Right lobe of liver (tissue), 4 donors: ENCODE results near the gene CHMP4A.

Experiments used
- POLR2A ChIP-seq: fragments of 450-650 bp; IDR thresholded peaks from one replicate; pipeline ENCODE4 v1.6.1; 2017; ENCODE audit warnings: antibody characterized with exemption, mild to moderate bottlenecking
- TF ChIP-seq, protein P1 (sequence below), 4 donors: fragments of 200-600 bp in 3 of 4; fragments of 450-650 bp in 1 of 4; IDR thresholded peaks; one replicate each; pipeline versions ENCODE4 v1.5.1 to v1.8.0; 2016 to 2022; ENCODE audit warnings: antibody characterized with exemption in 4 of 4, mild to moderate bottlenecking in 2 of 4
- donor health status: DM: no; HTN: no; CAD: no.
- donor health status: DM: no; HTN: no; CAD: no.
- donor health status: DM: no; HTN: yes; CAD: no.

DNA sequence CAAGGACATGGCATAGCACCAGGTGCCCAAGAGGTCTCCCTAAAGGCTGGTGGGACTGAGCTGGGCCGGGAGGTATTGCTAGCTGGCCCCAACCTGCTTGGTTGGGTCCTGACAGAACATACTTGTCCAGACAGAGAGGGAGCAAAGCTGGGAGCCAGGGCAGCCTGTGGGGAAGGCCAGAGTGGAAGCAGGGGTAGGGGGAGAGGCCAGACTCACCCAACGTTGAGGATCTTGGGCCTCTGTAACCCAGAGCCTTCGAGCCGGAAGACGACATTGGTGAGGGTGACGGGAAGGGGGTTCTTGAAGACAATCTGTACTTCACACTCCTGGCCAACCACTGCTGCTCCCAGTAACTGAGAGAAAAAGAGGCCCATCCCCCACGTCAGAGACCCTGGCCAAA is 40.6 kb upstream of the CHMP4A start:
- TF ChIP-seq, protein P1, sequence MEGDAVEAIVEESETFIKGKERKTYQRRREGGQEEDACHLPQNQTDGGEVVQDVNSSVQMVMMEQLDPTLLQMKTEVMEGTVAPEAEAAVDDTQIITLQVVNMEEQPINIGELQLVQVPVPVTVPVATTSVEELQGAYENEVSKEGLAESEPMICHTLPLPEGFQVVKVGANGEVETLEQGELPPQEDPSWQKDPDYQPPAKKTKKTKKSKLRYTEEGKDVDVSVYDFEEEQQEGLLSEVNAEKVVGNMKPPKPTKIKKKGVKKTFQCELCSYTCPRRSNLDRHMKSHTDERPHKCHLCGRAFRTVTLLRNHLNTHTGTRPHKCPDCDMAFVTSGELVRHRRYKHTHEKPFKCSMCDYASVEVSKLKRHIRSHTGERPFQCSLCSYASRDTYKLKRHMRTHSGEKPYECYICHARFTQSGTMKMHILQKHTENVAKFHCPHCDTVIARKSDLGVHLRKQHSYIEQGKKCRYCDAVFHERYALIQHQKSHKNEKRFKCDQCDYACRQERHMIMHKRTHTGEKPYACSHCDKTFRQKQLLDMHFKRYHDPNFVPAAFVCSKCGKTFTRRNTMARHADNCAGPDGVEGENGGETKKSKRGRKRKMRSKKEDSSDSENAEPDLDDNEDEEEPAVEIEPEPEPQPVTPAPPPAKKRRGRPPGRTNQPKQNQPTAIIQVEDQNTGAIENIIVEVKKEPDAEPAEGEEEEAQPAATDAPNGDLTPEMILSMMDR (IDR thresholded peaks at IDR 0.05), result no peak
- no peak for TF ChIP-seq POLR2A
